Lower leg skin (tissue), 4 donors: ENCODE results near the gene SDK1. TPM values are rescaled to one million over a fixed set of nuclear protein-coding genes. Genes with fewer than 3 reads are reported as not detected.

Experiments
- DNase-seq, 2 donors: peaks; one replicate each; pipeline ENCODE4 v3.0.0-alpha.2; 2019; ENCODE audit warnings: low spot score in 2 of 2
- H3K4me3 ChIP-seq: fragments of 200-600 bp; sonication (generic); 2 replicates; pipeline ENCODE4 v1.5.1; 2017; ENCODE audit warnings: mild to moderate bottlenecking, low read depth; ENCODE audit not compliant: poor library complexity, severe bottlenecking
- POLR2A ChIP-seq, 2 donors: fragments of 450-650 bp; IDR thresholded peaks; one replicate each; pipeline ENCODE4 v1.6.1; 2016 to 2017; ENCODE audit warnings: antibody characterized with exemption in 2 of 2, mild to moderate bottlenecking in 1 of 2, moderate library complexity in 1 of 2
- WGBS, 2 donors: methylation state at CpG; one replicate each; pipeline ENCODE4 v1.1.5; 2018; 5-methylcytosine and 5-hydroxymethylcytosine counted together
- intact Hi-C: fragments of 100-400 bp; cut with DNase I; formaldehyde crosslinking; loops from one replicate; pipeline ENCODE4 v1.15.0; 2023; ENCODE audit warnings: low total_unique reads
- total RNA-seq, 4 donors: library from RNA; depleted of rRNA; stranded (reverse); fragments of >200 nt; gene quantifications; one replicate each; pipeline ENCODE4 v1.1.0, GENCODE V29; 2016
- TF ChIP-seq, protein P1 (sequence below), 3 donors: fragments of 450-650 bp; IDR thresholded peaks; one replicate each; pipeline ENCODE4 v1.5.1; 2016; ENCODE audit warnings: antibody characterized with exemption in 3 of 3, mild to moderate bottlenecking in 3 of 3, moderate library complexity in 2 of 3

Gene SDK1
- total RNA-seq, 4 donors from 2014 or later: 1.9 to 7.2 (median 5.1) TPM

DNA sequence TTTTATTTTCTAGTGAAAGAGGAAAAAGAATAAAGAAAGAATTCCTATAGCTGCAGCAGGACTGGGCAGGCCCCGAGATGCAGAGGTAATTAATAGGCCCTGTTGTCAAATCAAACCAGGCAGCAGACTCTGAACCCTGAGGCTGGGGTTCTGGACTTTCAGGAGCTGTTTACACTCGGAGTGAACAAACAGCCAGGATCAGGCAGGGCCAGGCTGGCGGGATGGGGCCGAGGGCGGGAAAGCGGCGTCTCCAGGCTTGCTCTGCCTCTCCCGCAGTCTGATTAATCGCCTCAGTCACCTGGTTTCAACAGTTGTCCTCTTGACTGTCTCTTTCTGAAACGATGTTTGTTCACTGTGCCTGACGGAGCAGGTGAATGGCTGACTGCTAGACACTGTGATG is 705.6 kb downstream of the SDK1 start:
- intact Hi-C loops: no loop called here
- WGBS, 2 donors: 49 to 62% methylated on average over 11 of the region's 11 CpGs
- DNase-seq: peak in 1 of 2 donors; percentile 26
- no peak for TF ChIP-seq POLR2A (IDR thresholded peaks at IDR 0.05)
- TF ChIP-seq, protein P1, sequence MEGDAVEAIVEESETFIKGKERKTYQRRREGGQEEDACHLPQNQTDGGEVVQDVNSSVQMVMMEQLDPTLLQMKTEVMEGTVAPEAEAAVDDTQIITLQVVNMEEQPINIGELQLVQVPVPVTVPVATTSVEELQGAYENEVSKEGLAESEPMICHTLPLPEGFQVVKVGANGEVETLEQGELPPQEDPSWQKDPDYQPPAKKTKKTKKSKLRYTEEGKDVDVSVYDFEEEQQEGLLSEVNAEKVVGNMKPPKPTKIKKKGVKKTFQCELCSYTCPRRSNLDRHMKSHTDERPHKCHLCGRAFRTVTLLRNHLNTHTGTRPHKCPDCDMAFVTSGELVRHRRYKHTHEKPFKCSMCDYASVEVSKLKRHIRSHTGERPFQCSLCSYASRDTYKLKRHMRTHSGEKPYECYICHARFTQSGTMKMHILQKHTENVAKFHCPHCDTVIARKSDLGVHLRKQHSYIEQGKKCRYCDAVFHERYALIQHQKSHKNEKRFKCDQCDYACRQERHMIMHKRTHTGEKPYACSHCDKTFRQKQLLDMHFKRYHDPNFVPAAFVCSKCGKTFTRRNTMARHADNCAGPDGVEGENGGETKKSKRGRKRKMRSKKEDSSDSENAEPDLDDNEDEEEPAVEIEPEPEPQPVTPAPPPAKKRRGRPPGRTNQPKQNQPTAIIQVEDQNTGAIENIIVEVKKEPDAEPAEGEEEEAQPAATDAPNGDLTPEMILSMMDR (IDR thresholded peaks at IDR 0.05): no peak
- H3K4me3 ChIP-seq: no peak overlapping the region

DNA sequence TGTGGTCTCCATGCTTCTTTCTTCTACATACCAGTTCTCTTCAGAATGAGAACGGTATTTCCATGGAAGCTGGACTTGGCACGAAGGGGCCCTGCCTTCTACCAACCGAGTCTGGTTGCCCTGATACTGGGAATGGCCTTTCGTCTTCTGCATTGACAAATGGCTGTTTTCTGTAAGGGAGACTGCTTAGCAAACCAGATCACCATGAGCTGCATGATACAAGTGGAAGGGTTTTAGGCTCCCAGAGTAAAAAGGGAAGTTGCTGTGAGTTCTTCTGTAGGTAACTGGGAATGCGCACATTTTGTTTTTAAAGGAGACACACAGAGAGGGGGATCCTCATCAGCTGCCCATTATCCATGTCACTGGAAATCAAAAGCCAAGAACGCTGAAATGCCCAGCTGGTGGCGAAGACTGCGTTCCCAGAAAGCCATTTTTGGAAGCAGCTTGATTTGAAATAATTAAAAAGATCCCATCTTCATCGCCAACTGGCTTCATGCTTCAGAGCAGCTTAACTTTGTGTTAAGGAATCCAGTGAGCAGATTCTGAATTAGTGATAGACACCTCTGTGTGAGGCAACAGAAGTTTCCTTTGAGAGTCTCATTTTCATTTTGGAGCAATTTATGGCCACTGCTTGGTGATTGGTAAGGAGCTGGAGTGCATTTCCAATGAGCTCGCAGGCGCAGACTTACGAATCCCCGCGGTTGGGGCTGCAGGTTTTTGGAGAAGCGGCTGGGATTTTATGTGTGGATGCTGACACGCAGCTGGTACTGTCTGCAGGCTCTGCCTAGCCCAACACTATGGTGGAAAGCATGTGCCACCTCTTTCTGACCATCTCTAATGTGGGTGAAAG is 708.4 kb downstream of the SDK1 start:
- intact Hi-C loops: no loop called here
- DNase-seq: no peak
- 82 to 87% methylated on average over 16 of the region's 16 CpGs for WGBS, 2 donors
- TF ChIP-seq, protein P1 (IDR thresholded peaks at IDR 0.05): no peak
- no peak for TF ChIP-seq POLR2A (IDR thresholded peaks at IDR 0.05)
- no peak overlapping the region for H3K4me3 ChIP-seq

DNA sequence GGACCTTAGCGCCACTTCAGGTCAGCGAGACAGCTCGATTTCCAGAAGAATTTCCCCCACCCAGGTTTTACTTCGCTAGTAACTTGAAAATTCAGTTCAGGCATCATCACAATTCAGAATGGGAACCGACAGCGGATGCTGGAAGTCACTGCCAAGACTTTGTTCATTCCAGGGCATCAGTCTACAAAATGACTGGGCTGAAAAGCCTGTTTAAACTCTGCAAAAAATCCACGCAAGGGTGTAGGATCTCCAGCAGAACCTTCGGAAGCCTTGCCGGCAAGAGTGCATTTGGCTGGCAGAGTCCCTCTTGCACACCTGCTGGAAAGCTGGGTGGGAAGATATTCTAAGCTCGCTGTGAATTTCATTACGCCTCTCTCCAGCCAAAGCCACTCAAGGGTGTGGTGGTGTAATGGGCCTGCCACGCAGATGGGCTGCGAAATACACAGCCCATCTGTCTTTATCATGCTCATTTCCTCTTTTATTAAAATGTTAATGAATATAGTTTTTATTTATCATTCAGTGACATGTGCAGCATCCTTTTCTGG is 709.1 kb downstream of the SDK1 start:
- H3K4me3 ChIP-seq: no peak overlapping the region
- intact Hi-C loops: no loop called here
- TF ChIP-seq, protein P1 (IDR thresholded peaks at IDR 0.05): no peak
- TF ChIP-seq POLR2A (IDR thresholded peaks at IDR 0.05): no peak
- 69 to 73% methylated on average over 13 of the region's 13 CpGs for WGBS, 2 donors
- no peak for DNase-seq

DNA sequence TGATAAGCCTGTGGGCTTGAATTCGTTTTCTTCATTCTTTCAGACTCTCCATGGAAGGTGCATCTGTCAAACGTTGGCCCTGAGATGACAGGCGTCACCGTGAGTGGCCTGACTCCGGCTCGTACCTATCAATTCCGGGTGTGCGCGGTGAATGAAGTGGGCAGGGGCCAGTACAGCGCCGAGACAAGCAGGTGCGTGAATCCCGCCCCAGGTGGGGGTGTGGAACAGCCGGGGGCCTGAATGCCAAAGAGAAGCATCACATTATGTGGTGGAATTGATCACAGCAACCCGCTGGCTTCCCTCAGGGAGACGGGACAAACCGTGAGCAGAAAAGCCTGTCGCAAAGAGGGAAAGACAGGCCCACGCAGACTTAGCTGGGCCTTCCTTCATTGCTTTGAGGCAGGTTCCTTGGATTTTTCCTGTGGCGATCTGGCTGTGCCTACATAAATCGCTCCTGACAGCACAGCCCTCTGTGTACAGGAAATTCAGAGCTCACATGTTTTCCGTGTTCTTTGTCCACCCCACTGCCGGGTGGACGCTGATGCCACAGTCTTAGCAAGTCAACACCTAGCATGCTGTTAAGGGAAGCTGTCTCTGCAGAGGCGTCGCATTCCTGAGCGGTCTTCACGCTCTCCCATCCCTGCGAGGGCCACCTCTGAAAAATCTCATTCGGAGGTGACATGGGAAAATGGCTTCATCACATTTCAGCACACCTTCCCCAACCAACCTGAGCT is 710.0 kb downstream of the SDK1 start:
- H3K4me3 ChIP-seq: no peak overlapping the region
- intact Hi-C loops: no loop called here
- TF ChIP-seq, protein P1 (IDR thresholded peaks at IDR 0.05): no peak
- no peak for TF ChIP-seq POLR2A (IDR thresholded peaks at IDR 0.05)
- DNase-seq: peak in 1 of 2 donors; percentile 58
- WGBS, 2 donors: 84% methylated on average over 30 of the region's 30 CpGs

DNA sequence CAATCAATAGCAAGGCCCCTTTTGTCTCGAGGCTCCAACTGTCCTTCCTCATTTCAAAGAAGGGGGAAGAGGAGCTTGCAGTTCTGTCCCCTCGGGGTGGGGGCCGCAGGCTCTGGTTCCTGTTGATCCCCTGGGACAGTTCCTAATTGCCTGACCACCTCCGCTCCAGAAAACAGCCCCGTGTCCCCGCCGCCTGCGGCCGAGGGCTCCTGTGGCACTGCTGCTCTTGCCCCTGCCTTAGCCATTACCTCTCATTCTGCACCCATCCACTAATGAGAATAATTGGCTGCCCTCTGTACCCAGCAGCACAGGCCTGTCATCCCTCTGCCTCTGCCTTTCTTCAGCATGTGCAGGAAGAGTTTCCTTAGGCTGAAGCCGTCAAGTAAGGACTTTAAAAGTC is 712.7 kb downstream of the SDK1 start:
- DNase-seq: peak in 1 of 2 donors; percentile 78
- 88 to 91% methylated on average over 10 of the region's 10 CpGs for WGBS, 2 donors
- intact Hi-C loops: no loop called here
- TF ChIP-seq, protein P1 (IDR thresholded peaks at IDR 0.05): no peak
- no peak for TF ChIP-seq POLR2A (IDR thresholded peaks at IDR 0.05)
- no peak overlapping the region for H3K4me3 ChIP-seq
